ENCODE measurements around the gene BBX.

GRCh38 chr3:107716734-107717133 lies 194.0 kb downstream of the BBX start:
- no peak for TF ChIP-seq CTCF (conservative IDR thresholded peaks at IDR 0.05; ENCODE audit: low read depth, low read length)
- TF ChIP-seq POLR2A (IDR thresholded peaks at IDR 0.05; ENCODE audit: low read depth, low read length): no peak
- no peak for TF ChIP-seq RFX5 (IDR thresholded peaks at IDR 0.05; ENCODE audit: low read depth, low read length)
- no peak for TF ChIP-seq MAFK (IDR thresholded peaks at IDR 0.05; ENCODE audit: low read depth, low read length)
- TF ChIP-seq NFE2L2 (IDR thresholded peaks at IDR 0.05; ENCODE audit: low read depth, low read length): no peak
- TF ChIP-seq, protein P1, sequence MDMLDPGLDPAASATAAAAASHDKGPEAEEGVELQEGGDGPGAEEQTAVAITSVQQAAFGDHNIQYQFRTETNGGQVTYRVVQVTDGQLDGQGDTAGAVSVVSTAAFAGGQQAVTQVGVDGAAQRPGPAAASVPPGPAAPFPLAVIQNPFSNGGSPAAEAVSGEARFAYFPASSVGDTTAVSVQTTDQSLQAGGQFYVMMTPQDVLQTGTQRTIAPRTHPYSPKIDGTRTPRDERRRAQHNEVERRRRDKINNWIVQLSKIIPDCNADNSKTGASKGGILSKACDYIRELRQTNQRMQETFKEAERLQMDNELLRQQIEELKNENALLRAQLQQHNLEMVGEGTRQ (IDR thresholded peaks at IDR 0.05; ENCODE audit: low read depth, low read length): no peak
- no peak for TF ChIP-seq CHD1 (IDR thresholded peaks at IDR 0.05; ENCODE audit: low read depth, low read length)
- no peak for TF ChIP-seq SMC3 (IDR thresholded peaks at IDR 0.05; ENCODE audit: low read depth, low read length)
- no peak for TF ChIP-seq FOS (IDR thresholded peaks at IDR 0.05; ENCODE audit: low read depth, low read length)
- TF ChIP-seq BHLHE40 (IDR thresholded peaks at IDR 0.05; ENCODE audit: low read depth, low read length): no peak
- TF ChIP-seq RAD21 (IDR thresholded peaks at IDR 0.05; ENCODE audit: low read length): no peak
- no peak for TF ChIP-seq MXI1 (IDR thresholded peaks at IDR 0.05; ENCODE audit: borderline replicate concordance, low read depth, low read length)
- no peak for TF ChIP-seq RCOR1 (IDR thresholded peaks at IDR 0.05; ENCODE audit: insufficient replicate concordance, low read length)
- no peak for TF ChIP-seq CEBPB (IDR thresholded peaks at IDR 0.05; ENCODE audit: low read depth, low read length)

All from IMR-90 (cell line).